ENCODE measurements around the gene UCP1.

DNA sequence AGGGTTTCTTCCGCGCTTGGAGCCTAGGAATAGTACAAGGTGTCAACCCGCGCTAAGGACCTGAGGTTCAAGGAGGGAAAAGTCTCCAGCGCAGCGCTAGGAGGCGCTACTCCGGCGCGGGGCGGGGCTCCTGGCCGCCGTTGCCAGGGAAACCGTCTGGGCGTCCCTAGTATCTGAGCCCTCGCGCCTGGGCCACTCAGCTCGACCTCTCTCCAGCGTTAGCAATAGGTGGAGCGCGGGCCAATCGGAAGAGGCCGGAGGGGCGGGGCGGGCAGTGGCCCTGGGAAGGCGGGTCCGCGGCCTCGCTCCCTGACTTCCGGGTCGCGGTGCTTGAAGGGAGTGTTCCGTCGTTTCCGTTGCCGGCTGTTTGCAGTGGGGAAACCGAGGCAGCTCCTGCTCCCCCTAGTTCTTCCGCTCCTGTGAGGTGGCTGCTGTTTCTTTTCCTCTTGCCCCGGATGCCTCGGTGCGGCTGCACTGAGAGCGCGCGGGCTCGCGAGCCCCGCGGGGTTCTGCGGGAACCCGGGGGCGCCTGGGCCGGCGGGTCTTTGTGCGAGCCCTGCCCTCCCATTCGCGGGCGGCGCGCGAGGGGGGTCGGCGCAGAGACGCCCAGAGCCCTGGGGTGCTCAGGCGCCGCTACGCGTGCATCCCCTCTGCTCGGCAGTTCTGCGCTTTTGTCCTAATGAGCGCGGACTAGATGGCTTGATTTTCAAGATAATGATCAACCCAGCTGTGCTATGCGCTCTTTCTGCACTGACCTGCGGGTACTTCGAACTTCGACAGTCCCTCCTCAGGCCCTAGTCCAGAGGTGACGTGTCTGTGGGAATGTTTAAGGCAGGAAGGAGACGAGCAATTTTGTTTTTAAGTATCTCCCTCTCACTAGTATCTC lies 44.7 kb downstream of the UCP1 start, which contains the start of gene ELMOD2:
- TF ChIP-seq POLR2A (IDR thresholded peaks at IDR 0.05) = peak; percentile 26
- TF ChIP-seq, protein P1, sequence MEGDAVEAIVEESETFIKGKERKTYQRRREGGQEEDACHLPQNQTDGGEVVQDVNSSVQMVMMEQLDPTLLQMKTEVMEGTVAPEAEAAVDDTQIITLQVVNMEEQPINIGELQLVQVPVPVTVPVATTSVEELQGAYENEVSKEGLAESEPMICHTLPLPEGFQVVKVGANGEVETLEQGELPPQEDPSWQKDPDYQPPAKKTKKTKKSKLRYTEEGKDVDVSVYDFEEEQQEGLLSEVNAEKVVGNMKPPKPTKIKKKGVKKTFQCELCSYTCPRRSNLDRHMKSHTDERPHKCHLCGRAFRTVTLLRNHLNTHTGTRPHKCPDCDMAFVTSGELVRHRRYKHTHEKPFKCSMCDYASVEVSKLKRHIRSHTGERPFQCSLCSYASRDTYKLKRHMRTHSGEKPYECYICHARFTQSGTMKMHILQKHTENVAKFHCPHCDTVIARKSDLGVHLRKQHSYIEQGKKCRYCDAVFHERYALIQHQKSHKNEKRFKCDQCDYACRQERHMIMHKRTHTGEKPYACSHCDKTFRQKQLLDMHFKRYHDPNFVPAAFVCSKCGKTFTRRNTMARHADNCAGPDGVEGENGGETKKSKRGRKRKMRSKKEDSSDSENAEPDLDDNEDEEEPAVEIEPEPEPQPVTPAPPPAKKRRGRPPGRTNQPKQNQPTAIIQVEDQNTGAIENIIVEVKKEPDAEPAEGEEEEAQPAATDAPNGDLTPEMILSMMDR (IDR thresholded peaks at IDR 0.05) = peak; percentile 76 to 93 (median 90)
- TF ChIP-seq POLR2AphosphoS5 (IDR thresholded peaks at IDR 0.05) = peak; percentile 21 to 63 (median 42)
